DOHH2 (cell line): Measurements from ENCODE around the gene PRPH.

Experiments used
- EZH2phosphoT487 ChIP-seq: fragments of 200-600 bp; sonication (generic); IDR thresholded peaks from 2 replicates; pipeline ENCODE4 v1.6.1; 2017; ENCODE audit warnings: borderline replicate concordance, mild to moderate bottlenecking, antibody characterized with exemption, low read length, moderate library complexity, mixed read lengths
- TF ChIP-seq, protein P1 (sequence below): fragments of 200-600 bp; sonication (generic); IDR thresholded peaks from one replicate; pipeline ENCODE4 v1.5.1; 2014; ENCODE audit warnings: antibody characterized with exemption, mild to moderate bottlenecking, low read depth, low read length; ENCODE audit not compliant: poor library complexity, severe bottlenecking

DNA sequence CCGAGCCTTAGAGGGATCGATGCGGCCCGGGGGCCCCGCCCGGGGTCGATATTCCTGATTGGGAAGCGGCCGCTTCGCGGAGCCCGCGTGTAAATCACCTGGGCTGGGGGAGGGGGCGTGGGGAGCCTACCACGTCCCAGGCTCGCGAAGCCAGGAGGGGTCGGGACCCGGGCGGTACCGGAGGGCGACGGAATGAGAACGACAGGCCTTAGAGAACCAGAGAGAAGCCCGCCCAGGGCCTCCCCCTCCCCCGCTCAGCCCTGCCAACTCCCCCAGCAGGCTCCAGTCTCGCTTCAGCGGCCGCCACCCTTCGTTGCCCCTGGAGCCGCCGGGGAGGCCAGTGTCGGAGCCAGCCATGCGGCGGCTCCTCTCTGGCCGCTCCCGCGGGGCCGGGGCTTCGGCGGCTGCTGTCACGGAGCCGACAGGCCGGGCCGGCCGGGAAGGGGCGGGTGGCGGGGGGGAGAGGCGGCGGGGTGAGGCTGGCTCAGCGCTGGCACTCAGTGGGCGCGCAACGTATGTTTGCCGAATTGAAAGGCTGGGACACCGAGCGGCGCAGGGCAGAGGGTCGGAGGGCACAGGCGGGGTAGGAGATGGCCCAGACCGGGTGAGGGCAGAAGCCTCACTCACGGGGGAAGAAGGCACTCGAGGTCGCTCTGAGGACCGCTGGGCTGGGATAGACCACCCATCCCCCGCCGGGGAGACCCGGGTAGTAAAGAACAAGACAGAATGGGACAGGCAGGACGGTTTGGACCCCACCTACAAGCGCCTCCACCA lies 50.3 kb downstream of the PRPH start:
- TF ChIP-seq, protein P1, sequence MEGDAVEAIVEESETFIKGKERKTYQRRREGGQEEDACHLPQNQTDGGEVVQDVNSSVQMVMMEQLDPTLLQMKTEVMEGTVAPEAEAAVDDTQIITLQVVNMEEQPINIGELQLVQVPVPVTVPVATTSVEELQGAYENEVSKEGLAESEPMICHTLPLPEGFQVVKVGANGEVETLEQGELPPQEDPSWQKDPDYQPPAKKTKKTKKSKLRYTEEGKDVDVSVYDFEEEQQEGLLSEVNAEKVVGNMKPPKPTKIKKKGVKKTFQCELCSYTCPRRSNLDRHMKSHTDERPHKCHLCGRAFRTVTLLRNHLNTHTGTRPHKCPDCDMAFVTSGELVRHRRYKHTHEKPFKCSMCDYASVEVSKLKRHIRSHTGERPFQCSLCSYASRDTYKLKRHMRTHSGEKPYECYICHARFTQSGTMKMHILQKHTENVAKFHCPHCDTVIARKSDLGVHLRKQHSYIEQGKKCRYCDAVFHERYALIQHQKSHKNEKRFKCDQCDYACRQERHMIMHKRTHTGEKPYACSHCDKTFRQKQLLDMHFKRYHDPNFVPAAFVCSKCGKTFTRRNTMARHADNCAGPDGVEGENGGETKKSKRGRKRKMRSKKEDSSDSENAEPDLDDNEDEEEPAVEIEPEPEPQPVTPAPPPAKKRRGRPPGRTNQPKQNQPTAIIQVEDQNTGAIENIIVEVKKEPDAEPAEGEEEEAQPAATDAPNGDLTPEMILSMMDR = no peak
- peak; percentile 64; the same call in 1 of the 2 replicates for TF ChIP-seq EZH2phosphoT487
